ENCODE measurements around the gene PRKCE.

Gene PRKCE

DNA sequence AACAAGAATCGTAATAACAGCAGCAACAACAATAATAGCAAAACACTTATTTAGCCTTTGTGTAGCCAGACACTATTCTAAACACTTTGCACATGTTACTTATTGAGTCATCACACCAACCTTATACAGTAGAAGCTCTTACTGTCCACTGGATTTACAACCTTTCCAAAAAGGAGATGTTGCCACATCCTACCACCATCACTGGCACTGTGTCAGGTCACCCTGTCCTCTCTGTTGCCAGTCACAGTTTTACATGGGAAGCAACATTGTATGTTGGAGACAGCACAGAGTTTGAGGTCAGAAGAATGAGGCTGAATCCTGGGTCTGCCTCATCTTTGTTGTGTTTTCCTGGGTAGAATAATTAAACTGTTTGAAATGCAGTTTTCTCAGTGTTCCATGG, 444.4 kb downstream of the PRKCE start:
- TF ChIP-seq, protein P1, sequence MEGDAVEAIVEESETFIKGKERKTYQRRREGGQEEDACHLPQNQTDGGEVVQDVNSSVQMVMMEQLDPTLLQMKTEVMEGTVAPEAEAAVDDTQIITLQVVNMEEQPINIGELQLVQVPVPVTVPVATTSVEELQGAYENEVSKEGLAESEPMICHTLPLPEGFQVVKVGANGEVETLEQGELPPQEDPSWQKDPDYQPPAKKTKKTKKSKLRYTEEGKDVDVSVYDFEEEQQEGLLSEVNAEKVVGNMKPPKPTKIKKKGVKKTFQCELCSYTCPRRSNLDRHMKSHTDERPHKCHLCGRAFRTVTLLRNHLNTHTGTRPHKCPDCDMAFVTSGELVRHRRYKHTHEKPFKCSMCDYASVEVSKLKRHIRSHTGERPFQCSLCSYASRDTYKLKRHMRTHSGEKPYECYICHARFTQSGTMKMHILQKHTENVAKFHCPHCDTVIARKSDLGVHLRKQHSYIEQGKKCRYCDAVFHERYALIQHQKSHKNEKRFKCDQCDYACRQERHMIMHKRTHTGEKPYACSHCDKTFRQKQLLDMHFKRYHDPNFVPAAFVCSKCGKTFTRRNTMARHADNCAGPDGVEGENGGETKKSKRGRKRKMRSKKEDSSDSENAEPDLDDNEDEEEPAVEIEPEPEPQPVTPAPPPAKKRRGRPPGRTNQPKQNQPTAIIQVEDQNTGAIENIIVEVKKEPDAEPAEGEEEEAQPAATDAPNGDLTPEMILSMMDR (IDR thresholded peaks at IDR 0.05): no peak

DNA sequence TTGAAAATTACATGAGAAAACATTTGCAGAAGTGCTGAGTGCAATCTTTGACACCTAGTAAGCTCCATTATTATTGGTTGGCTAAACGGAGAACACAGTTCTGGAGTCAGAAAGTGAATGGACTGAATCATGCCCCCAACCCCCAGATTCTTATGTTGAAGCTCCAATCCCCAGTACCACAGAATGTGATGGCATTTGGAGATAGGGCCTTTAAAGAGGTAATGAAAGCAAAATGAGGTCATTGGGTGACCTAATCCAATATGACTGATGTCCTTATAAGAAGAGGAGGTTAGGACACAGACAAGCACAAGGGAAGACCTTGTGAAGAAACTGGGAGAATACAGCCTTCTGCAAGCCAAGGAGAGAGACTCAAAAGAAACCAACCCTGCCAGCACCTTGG, 444.8 kb downstream of the PRKCE start:
- TF ChIP-seq, protein P1 (IDR thresholded peaks at IDR 0.05): no peak

GRCh38 chr2:46097714-46098480, 446.4 kb downstream of the PRKCE start:
- TF ChIP-seq, protein P1 (IDR thresholded peaks at IDR 0.05): no peak

DNA sequence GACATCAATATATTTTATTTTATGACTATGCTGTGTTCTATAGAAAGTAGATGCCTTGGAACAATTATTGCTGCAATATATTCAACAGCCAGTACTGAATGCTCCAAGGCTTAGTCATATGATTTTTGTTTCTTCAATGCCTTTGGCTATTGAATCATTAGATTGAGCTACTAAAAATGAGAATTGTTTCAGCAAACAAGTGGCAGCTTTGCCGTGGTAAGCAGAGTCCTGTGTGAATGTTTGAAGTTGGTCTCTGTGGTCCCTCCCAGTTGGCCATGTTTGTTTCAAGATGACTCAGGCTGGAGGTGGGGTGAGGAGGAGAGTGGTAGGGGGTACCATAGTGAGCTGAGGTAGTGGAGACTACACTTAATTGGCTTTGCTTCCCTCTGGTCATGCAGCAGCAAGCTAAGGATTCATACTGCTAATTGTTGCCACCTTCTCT, 447.2 kb downstream of the PRKCE start:
- TF ChIP-seq, protein P1 (IDR thresholded peaks at IDR 0.05): no peak

DNA sequence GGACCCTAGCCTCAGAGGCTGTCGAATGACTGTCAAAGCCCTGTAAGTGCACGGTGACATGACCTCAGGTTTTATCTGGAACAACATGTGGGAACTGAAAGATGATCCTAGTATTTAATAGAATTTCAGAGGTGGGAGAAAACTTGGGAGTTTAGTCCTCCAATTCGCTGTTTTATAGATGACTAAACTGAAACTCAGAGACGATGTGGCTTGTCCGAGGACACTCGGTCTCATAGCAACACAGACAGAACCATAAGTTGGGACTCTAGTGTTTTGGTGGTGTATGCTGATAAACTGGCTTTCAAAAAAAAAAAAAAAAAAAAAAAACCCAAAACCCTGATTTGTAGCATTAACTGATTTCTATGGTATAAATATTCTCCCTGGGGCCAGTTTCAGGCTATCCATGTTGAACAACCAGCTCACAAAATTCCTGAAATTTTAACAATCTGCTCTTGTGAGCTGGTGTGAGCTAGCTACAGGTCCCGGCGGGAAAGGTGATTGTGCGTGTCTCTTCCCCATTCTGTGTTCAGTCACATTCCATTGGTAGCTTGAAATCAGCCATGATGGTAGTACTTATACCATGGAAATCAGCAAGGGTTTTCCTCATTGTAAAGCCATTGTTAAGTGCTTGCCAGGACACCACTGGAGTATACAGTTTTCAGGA, 450.2 kb downstream of the PRKCE start:
- TF ChIP-seq, protein P1 (IDR thresholded peaks at IDR 0.05): no peak

GRCh38 chr2:46106690-46107089, 455.2 kb downstream of the PRKCE start:
- TF ChIP-seq, protein P1 (IDR thresholded peaks at IDR 0.05): no peak

GRCh38 chr2:46114996-46115395, 463.5 kb downstream of the PRKCE start:
- TF ChIP-seq, protein P1 (IDR thresholded peaks at IDR 0.05): no peak

All from LNCAP (cell line).